ENCODE data around the gene PRKAB2. TPM values are rescaled to one million over a fixed set of nuclear protein-coding genes. Genes with fewer than 3 reads are reported as not detected.

The PRKAB2 gene
- total and polyA plus RNA-seq, 2 of the 13 experiments (the other 11 are each of a cell fraction or from before 2014, with no cell fraction given): 44.0 to 118 TPM

DNA sequence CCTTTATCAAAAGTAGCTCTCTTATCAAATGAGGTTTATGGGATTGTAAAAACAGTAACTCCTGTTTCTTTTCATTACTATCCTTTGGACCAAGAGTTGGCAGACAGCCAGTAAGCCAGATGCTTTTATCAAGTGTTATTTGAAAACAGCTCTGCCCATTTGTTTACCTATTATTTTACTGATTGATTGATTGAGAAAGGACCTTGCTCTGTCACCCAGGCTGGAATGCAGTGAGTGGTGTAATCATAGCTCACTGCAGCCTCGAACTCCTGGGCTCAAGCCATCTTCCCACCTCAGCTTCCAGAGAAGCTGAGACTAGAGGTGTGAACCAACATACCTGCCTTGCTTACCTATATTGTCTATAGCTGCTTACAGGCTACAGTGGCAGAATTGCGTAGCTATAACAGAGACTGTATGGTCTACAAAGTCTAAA lies 3.6 kb downstream of the PRKAB2 start (continued):
- TF ChIP-seq ZFX (CRISPR knock-in tag; IDR thresholded peaks at IDR 0.05; ENCODE audit: low read depth) (no peak), ZFY (CRISPR knock-in tag; IDR thresholded peaks at IDR 0.05) (no peak), ETV5 (CRISPR knock-in tag; IDR thresholded peaks at IDR 0.05; ENCODE audit: borderline replicate concordance) (peak; percentile 46; the same call in 1 of the 2 replicates), ZNF605 (CRISPR knock-in tag; IDR thresholded peaks at IDR 0.05) (0 out of 2 replicates have a peak, but pooled peaks have one; percentile 39), SOX13 (IDR thresholded peaks at IDR 0.05) (0 out of 2 replicates have a peak, but pooled peaks have one; percentile 34), SOX13 (CRISPR knock-in tag; conservative IDR thresholded peaks at IDR 0.05 in 1 of 2, IDR thresholded peaks at IDR 0.05 in 1 of 2) (peak in 1 of 2 experiments; percentile 91; a peak in 2 of 4 replicates), MEIS1 (CRISPR knock-in tag; IDR thresholded peaks at IDR 0.05; ENCODE audit: borderline replicate concordance) (0 out of 2 replicates have a peak, but pooled peaks have one; percentile 24), CEBPG (CRISPR knock-in tag; IDR thresholded peaks at IDR 0.05) (peak; percentile 88), ZNF33B (CRISPR knock-in tag; IDR thresholded peaks at IDR 0.05) (no peak), SMYD3 (CRISPR knock-in tag; IDR thresholded peaks at IDR 0.05) (no peak), THAP11 (CRISPR knock-in tag; IDR thresholded peaks at IDR 0.05) (peak; percentile 28; the same call in 1 of the 2 replicates), ZMYM4 (CRISPR knock-in tag; IDR thresholded peaks at IDR 0.05) (peak; percentile 74), RXRA (CRISPR knock-in tag; IDR thresholded peaks at IDR 0.05) (peak; percentile 37; the same call in 1 of the 2 replicates), CEBPB (IDR thresholded peaks at IDR 0.05; ENCODE audit: borderline replicate concordance, low read depth, low read length) (peak; percentile 78), ZKSCAN8 (CRISPR knock-in tag; IDR thresholded peaks at IDR 0.05; ENCODE audit: borderline replicate concordance) (0 out of 2 replicates have a peak, but pooled peaks have one; percentile 42), JDP2 (CRISPR knock-in tag; IDR thresholded peaks at IDR 0.05; ENCODE audit: borderline replicate concordance) (no peak), MIER3 (CRISPR knock-in tag; IDR thresholded peaks at IDR 0.05; ENCODE audit: borderline replicate concordance) (peak; percentile 55; the same call in 1 of the 2 replicates), PITX1 (CRISPR knock-in tag; IDR thresholded peaks at IDR 0.05) (peak; percentile 77; the same call in 1 of the 2 replicates), MED8 (CRISPR knock-in tag; IDR thresholded peaks at IDR 0.05; ENCODE audit: insufficient replicate concordance) (peak; percentile 49), KDM4B (CRISPR knock-in tag; IDR thresholded peaks at IDR 0.05) (peak; percentile 87; the same call in 1 of the 2 replicates), RXRB (CRISPR knock-in tag; IDR thresholded peaks at IDR 0.05; ENCODE audit: borderline replicate concordance) (peak; percentile 42; the same call in 1 of the 2 replicates), ZNF790 (CRISPR knock-in tag; IDR thresholded peaks at IDR 0.05; ENCODE audit: borderline replicate concordance) (no peak), KAT8 (CRISPR knock-in tag; IDR thresholded peaks at IDR 0.05) (peak; percentile 58), ZNF224 (CRISPR knock-in tag; IDR thresholded peaks at IDR 0.05) (no peak), HOXA5 (CRISPR knock-in tag; IDR thresholded peaks at IDR 0.05) (peak; percentile 31; the same call in 1 of the 2 replicates), SALL1 (CRISPR knock-in tag; IDR thresholded peaks at IDR 0.05) (peak; percentile 98)
- TF ChIP-seq, protein P1, sequence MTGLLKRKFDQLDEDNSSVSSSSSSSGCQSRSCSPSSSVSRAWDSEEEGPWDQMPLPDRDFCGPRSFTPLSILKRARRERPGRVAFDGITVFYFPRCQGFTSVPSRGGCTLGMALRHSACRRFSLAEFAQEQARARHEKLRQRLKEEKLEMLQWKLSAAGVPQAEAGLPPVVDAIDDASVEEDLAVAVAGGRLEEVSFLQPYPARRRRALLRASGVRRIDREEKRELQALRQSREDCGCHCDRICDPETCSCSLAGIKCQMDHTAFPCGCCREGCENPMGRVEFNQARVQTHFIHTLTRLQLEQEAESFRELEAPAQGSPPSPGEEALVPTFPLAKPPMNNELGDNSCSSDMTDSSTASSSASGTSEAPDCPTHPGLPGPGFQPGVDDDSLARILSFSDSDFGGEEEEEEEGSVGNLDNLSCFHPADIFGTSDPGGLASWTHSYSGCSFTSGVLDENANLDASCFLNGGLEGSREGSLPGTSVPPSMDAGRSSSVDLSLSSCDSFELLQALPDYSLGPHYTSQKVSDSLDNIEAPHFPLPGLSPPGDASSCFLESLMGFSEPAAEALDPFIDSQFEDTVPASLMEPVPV (CRISPR knock-in tag; IDR thresholded peaks at IDR 0.05): 0 out of 2 replicates have a peak, but pooled peaks have one; percentile 40
- TF ChIP-seq, protein P2, sequence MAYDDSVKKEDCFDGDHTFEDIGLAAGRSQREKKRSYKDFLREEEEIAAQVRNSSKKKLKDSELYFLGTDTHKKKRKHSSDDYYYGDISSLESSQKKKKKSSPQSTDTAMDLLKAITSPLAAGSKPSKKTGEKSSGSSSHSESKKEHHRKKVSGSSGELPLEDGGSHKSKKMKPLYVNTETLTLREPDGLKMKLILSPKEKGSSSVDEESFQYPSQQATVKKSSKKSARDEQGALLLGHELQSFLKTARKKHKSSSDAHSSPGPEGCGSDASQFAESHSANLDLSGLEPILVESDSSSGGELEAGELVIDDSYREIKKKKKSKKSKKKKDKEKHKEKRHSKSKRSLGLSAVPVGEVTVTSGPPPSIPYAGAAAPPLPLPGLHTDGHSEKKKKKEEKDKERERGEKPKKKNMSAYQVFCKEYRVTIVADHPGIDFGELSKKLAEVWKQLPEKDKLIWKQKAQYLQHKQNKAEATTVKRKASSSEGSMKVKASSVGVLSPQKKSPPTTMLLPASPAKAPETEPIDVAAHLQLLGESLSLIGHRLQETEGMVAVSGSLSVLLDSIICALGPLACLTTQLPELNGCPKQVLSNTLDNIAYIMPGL (CRISPR knock-in tag; IDR thresholded peaks at IDR 0.05; ENCODE audit: borderline replicate concordance in 1 of 2, low read depth in 1 of 2): peak; percentile 32 to 35; a peak in 1 of 4 replicates
